B cell (primary cell): ENCODE measurements around the gene STAG1.

ENCODE experiments used
- EZH2 ChIP-seq: IDR thresholded peaks from 2 replicates; pipeline ENCODE4 v1.6.1; 2012; ENCODE audit warnings: borderline replicate concordance, low read depth, mild to moderate bottlenecking, moderate library complexity, low read length; ENCODE audit not compliant: insufficient read depth, poor library complexity, severe bottlenecking
- TF ChIP-seq, protein P1 (sequence below): fragments of 200-600 bp; IDR thresholded peaks from one replicate; pipeline ENCODE4 v1.8.0; 2022; ENCODE audit warnings: antibody characterized with exemption, mild to moderate bottlenecking

DNA sequence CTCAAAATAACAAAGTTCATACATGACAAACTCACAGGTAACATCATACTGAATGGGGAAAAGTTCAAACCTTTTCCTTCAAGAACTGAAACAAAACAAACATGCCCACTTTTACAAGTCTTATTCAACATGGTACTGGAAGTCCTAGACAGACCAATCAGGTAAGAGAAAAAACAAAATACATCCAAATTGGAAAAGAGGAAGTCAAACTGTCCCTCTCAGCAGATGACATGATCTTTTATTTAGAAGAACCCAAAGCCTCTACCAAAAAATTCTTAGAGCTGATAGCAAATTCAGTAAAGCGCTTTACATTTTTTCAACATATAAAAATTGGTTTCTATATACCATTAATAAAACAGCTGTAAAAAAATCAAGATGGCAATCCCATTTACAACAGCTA lies 219.4 kb downstream of the STAG1 start:
- TF ChIP-seq, protein P1, sequence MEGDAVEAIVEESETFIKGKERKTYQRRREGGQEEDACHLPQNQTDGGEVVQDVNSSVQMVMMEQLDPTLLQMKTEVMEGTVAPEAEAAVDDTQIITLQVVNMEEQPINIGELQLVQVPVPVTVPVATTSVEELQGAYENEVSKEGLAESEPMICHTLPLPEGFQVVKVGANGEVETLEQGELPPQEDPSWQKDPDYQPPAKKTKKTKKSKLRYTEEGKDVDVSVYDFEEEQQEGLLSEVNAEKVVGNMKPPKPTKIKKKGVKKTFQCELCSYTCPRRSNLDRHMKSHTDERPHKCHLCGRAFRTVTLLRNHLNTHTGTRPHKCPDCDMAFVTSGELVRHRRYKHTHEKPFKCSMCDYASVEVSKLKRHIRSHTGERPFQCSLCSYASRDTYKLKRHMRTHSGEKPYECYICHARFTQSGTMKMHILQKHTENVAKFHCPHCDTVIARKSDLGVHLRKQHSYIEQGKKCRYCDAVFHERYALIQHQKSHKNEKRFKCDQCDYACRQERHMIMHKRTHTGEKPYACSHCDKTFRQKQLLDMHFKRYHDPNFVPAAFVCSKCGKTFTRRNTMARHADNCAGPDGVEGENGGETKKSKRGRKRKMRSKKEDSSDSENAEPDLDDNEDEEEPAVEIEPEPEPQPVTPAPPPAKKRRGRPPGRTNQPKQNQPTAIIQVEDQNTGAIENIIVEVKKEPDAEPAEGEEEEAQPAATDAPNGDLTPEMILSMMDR = no peak
- no peak for TF ChIP-seq EZH2
